GM19452 (cell line): ENCODE results near the gene SEPTIN8.

Experiments used
- ATAC-seq: cut with Tn5 transposase; IDR thresholded peaks from one replicate; pipeline ENCODE4 v1.9.1; 2021; ENCODE audit not compliant: unreplicated experiment

SEPTIN8 gene

GRCh38 chr5:132750471-132751230 lies 26.4 kb downstream of the SEPTIN8 start:
- peak; percentile 45 for ATAC-seq

DNA sequence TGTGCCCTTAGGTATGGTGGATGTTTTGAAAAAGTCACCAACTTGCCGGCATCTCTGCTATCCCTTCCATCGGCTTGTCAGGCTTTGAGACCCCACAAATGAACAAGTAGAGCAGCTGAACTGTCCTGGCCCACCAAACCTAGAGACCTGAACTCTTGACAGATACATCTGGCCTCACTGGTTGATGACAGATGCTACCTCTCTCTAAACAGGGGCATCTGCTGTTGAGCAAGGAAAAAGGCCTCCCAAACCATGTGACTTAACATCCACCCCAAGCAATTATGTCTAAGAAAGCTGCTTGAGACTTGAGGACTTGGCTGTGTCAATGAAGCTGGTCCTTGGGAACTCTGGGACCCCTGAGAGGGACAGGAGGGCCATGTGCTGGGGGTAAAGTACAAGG lies 27.5 kb downstream of the SEPTIN8 start:
- no peak for ATAC-seq

DNA sequence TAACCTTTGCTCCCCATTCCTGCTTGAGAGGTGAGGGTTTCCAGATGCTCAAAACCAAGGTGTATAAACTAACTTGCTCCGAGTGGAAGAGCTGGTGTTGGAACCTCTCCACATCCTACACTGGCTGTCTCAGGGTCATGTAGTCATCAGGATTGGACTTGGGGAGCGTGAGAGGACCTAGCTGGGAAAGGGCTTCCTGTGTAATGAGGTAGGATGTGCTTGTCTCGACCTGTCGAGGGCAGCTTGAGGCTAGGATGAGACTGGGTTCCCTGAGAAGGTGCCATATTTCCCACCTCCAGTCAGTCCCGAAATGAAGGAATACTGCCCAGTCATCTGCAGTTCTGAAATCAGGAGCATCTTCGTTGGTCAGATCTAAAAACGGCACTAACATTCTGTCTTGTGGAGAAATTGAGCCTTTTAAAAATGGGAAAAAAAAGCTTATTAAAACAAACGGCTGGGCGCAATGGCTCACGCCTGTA lies 28.5 kb downstream of the SEPTIN8 start:
- ATAC-seq: no peak

DNA sequence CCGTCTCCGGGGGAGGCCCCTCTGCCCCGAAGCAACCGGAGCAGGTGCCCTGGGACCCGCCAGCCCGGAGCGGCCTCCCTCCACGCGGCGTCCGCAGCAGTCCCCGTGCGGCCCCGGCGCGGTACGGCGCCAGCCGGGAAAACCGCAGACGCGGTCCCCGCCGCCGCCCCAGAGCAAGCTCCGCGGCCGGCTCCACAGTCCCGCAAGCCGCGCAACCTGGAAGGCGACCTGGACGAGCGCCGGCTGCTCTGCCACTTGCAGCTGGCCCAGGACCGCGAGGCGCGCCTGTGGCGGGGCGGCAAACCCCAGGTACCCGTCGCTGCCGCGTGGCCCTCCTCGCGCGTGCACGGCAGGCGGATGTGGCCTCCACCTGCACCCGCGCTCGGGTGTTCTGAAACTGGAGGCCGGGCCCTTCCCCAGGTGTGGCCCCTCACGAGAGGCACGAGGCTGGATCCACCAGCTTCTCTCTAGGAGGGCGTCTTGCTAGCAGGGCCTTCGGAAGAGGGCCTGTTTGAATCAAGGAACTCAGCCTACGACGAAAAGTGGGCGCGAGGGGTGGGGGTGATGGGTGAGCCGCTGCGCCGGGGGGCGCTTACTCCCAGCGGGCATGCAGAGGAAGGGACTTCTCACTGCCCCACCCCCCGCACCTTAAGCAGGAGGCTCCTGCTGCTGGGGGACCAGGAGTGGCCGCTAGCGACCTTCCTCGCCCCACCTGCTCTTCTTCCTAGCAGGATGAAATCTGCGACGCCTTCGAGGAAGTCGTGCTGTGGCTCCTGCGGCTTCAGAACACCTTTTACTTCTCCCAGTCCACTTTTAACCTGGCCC lies 29.2 kb downstream of the SEPTIN8 start:
- ATAC-seq: no peak

- peak; percentile 52 for ATAC-seq
Observed at GRCh38 chr5:132746954-132747615, 30.0 kb downstream of the SEPTIN8 start, which contains the start of gene CCNI2. TSS of gene CCNI2 (plus strand) at chr5:132747426. CDS start at chr5:132747496, 70 bp downstream.

DNA sequence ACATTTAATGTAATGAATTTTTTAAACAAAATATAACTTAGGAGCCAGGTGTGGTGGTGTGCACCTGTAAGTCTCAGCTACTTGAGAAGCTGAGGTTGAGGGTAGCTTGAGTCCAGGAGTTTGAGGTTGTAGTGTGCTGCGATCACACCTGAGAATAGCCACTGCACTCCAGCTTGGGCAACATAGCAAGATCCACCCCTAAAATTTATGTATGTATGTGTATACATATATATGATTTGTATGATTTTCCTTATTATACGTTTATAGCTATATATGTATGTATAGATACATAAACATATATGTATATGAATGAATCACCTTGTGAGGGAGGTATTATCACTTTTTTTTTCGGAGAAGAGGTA lies 30.5 kb downstream of the SEPTIN8 start:
- ATAC-seq: no peak

GRCh38 chr5:132744659-132745058 lies 32.4 kb downstream of the SEPTIN8 start:
- no peak for ATAC-seq

DNA sequence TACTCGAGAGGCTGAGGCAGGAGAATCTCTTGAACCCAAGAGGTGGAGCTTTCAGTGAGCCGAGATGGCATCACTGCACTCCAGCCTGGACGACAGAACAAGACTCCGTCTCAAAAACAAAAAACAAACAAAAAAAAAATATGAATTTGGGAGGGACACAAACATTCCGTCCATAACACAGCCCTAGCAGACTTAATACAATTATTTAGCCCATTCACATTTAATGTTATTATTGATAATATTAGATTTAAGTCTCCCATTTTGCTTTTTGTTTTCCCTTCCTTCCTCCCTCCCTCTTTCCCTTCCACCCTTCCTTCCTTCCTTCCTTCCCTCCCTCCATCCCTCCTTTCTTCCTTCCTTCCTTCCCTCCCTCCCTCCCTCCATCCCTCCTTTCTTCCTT lies 34.4 kb downstream of the SEPTIN8 start:
- ATAC-seq: no peak

DNA sequence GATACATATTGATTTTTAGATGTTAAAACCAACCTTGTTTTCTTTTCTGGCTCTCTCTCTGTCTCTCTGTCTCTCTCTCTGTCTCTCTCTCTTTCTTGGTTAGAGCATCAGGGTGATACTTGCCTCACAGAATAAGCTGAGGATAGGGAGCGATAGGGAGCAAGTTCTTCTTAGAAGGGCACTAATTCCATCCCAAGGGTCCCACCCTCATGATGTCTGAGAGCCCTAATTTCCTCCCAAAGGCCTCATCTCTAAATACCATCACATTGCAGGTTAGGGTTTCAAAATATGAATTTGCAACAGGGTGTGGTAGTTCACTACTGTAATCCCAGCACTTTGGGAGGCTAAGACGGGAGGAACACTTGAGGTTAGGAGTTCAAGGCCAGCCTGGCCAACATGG lies 34.9 kb downstream of the SEPTIN8 start:
- ATAC-seq: no peak

GRCh38 chr5:132739232-132739631 lies 37.8 kb downstream of the SEPTIN8 start:
- ATAC-seq: no peak

DNA sequence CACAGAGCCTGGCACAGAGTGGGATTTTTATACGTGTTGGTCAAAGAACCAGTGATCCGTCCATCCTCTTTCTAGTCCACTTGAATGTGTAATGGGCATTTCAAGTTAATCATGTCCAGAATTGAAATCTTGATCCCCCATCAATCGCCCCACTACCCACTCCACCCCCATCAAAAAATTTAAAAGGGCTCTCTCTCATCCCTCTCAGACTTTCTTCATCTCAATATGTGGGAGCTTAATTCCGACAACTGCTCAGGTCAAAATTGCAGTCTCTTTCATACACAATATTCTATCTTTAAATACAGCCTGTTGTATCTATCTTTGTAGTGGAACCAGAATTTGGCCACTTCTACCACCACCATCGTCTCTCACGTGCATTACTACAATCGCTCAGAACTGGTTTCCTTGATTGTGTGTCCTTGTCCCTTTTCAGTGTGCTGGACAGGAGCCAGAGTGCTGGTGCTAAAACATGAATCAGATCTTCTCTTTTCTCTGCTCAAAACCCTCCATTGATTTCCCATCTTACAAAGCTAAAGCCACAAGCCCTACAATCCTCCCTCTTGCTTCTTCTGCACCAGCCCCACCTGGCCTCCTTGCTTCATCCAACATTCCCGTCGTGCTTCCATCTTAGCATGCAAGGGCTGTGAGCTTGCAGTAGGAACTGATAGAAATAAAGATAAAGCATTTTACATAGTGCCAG lies 38.9 kb downstream of the SEPTIN8 start:
- no peak for ATAC-seq

GRCh38 chr5:132736853-132737833 lies 39.9 kb downstream of the SEPTIN8 start, which contains the start of gene KIF3A:
TSS of gene KIF3A (minus strand) at chr5:132737546. CDS start at chr5:132737419, 127 bp downstream.
- peak; percentile 91 for ATAC-seq

DNA sequence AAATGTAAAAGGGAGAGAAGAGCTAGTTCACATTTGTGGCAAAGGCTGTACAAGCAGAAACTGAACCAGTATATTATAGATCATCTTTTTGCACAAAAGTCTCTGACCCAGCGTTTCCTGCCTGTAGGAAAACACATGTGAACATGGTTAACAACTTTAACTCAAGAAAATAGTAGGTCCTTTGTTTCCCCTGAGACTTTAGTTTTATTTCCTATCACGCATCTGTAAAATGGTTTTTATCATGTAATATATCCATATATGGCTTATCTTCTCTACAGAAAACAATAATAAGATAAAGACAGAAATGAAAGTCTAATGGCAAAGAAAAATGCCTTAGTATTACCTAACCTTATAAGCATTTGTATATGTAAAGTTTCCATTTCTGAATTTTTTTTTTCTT lies 42.4 kb downstream of the SEPTIN8 start:
- ATAC-seq: no peak

GRCh38 chr5:132733499-132734148 lies 43.4 kb downstream of the SEPTIN8 start:
- no peak for ATAC-seq

DNA sequence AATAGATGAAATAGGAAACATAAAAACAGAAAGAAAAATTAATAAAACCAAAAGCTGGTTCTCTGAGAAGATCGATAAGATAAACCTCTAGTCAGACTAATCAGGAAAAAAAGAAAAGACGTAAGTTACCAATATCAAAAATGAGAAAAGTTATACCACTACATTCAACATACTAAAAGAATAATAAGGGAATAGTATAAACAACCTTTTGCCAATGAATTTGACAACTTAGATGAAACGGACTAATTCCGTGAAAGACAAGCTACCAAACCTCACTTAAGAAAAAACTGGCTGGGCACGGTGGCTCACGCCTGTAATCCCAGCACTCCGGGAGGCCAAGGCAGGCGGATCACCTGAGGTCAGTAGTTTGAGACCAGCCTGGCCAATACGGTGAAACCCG lies 47.1 kb downstream of the SEPTIN8 start:
- ATAC-seq: no peak

- no peak for ATAC-seq
Observed at GRCh38 chr5:132725745-132726144, 51.3 kb downstream of the SEPTIN8 start.

DNA sequence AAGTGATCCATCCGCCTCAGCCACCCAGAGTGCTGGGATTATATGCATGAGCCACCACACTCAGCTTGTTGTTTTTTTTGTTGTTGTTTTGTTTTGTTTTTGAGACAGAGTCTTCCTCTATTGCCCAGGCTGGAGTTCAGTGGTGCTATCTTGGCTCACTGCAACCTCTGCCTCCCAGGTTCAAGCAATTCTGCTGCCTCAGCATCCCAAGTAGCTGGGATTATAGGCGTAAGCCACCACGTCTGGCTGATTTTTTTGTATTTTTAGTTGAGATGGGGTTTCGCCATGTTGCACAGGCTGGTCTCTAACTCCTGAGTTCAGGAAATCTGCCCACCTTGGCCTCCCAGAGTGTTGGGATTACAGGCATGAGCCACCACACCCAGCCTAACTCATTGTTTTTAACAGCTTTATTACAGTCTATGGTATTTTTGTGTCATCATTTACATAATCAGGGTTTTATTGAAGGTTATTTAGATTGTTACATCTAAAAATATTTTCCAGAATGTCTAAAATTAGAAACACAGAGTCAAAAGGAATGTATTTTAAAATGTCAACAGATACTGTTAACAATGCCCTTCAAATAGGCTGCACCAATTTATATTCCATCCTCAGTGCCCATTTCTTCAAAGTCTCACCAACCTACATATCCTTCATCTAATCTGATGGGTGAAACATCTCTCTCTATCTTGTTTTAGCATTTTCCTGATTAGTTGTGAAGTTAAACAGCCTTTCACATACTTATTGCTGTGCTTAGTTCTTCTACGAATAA lies 58.3 kb downstream of the SEPTIN8 start:
- ATAC-seq: no peak
